Mesothelial cell of epicardium (in vitro differentiated cells): Measurements from ENCODE around the gene NHLRC4. TPM values are rescaled to one million over a fixed set of nuclear protein-coding genes. Genes with fewer than 3 reads are reported as not detected.

Source experiments
- DNase-seq, 2 experiments: peaks; one replicate each; pipeline ENCODE4 v3.0.0; 2021; ENCODE audit warnings: low spot score in 2 of 2; ENCODE audit not compliant: unreplicated experiment in 2 of 2
- H3K27ac Mint-ChIP-seq: 2 replicates; pipeline ENCODE4 v1.8.0; 2021; ENCODE audit warnings: mixed read lengths
- H3K27me3 Mint-ChIP-seq: 2 replicates; pipeline ENCODE4 v1.8.0; 2021; ENCODE audit warnings: low read depth, mixed read lengths
- H3K36me3 Mint-ChIP-seq: 2 replicates; pipeline ENCODE4 v1.8.0; 2021; ENCODE audit warnings: mixed read lengths
- H3K4me1 Mint-ChIP-seq: 2 replicates; pipeline ENCODE4 v1.8.0; 2021; ENCODE audit warnings: mixed read lengths
- H3K4me3 Mint-ChIP-seq: 2 replicates; pipeline ENCODE4 v1.8.0; 2021; ENCODE audit warnings: mild to moderate bottlenecking, moderate library complexity, mixed read lengths
- H3K9me3 Mint-ChIP-seq: 2 replicates; pipeline ENCODE4 v1.8.0; 2021; ENCODE audit warnings: mixed read lengths
- total RNA-seq: library from RNA; stranded (reverse); gene quantifications from 3 replicates; pipeline ENCODE4 v1.2.1, GENCODE V29; 2021
- TF ChIP-seq, protein P1 (sequence below): fragments of 200-600 bp; sonication (generic); IDR thresholded peaks from one replicate; pipeline ENCODE4 v1.5.0; 2021; ENCODE audit warnings: antibody characterized with exemption; ENCODE audit not compliant: unreplicated experiment

The NHLRC4 gene
- total RNA-seq, 1 donor from 2014 or later = 2.7 TPM

DNA sequence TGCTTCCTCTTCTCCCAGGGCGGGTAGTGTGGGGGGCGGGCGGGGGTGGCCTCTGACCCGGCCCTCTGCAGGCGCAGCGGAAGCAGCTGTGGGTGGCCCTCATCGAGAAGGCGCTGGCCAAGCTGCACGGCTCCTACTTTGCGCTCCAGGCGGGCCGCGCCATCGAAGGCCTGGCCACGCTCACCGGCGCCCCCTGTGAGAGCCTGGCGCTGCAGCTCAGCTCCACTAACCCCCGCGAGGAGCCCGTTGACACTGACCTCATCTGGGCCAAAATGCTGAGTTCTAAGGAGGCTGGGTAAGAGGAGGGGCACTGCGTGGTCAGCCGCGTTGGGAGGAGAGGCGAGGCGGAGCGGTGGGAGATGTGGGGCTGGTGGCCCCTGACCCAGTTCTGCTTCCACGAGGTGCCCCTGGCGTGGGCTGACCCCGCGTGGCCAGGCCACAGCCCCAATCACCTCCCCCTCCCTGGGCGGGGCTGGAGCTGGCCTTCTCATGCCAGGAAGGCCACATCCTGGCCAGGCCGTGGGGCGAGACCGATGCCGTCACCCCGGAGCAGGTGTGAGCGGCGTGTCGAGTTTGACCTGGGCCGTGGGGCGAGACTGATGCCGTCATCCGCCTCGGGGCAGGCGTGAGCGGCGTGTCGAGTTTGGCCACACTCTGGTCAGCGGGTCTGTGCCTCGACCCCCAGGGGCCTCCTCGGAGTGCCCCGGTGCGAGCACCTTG, 17.1 kb upstream of the NHLRC4 start:
- Mint-ChIP-seq H3K4me3 (no peak overlapping the region), H3K9me3 (no peaks in the 10 kb centered on the region), H3K27me3 (no peaks in the 10 kb centered on the region), H3K4me1 (no peaks in the 10 kb centered on the region), H3K36me3 (peaks cover 2% of the 10 kb centered on the region), H3K27ac (no peak overlapping the region)
- TF ChIP-seq, protein P1, sequence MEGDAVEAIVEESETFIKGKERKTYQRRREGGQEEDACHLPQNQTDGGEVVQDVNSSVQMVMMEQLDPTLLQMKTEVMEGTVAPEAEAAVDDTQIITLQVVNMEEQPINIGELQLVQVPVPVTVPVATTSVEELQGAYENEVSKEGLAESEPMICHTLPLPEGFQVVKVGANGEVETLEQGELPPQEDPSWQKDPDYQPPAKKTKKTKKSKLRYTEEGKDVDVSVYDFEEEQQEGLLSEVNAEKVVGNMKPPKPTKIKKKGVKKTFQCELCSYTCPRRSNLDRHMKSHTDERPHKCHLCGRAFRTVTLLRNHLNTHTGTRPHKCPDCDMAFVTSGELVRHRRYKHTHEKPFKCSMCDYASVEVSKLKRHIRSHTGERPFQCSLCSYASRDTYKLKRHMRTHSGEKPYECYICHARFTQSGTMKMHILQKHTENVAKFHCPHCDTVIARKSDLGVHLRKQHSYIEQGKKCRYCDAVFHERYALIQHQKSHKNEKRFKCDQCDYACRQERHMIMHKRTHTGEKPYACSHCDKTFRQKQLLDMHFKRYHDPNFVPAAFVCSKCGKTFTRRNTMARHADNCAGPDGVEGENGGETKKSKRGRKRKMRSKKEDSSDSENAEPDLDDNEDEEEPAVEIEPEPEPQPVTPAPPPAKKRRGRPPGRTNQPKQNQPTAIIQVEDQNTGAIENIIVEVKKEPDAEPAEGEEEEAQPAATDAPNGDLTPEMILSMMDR = no peak
- DNase-seq = no peak

DNA sequence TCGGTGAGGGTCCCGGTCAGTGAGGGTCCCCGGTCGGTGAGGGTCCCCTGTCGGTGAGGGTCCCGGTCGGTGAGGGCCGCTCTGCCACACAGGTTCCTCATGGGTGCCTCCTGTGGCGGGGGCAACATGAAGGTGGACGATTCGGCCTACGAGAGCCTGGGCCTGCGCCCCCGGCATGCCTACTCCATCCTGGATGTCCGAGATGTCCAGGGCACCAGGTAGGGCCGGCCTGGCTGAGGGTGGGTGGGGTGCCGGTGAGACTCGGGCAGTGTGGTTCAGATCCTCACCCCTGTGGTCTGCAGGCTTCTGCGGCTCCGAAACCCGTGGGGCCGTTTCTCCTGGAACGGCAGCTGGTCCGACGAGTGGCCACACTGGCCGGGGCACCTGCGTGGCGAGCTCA, 15.6 kb upstream of the NHLRC4 start:
- H3K36me3 Mint-ChIP-seq = peaks cover 2% of the 10 kb centered on the region

DNA sequence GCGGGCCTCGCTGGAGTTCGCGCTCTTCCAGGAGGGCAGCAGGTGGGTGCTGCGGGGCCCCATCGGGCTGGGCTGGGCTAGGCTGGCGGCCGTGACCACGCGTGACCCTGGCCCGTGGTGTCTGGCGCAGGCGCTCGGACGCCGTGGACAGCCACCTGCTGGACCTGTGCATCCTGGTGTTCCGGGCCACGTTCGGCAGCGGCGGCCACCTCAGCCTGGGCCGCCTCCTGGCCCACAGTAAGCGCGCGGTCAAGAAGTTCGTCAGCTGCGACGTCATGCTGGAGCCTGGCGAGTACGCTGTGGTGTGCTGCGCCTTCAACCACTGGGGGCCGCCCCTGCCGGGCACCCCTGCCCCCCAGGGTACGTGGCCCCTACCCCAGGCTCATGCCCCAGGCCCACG, 14.6 kb upstream of the NHLRC4 start:
- Mint-ChIP-seq H3K27me3 (peaks cover 2% of the 10 kb centered on the region), H3K4me3 (no peak overlapping the region), H3K36me3 (peaks cover 2% of the 10 kb centered on the region), H3K9me3 (no peaks in the 10 kb centered on the region), H3K4me1 (no peaks in the 10 kb centered on the region), H3K27ac (no peak overlapping the region)
- DNase-seq = no peak
- TF ChIP-seq, protein P1 = no peak

More for the DNA sequence above, 15.6 kb upstream of the NHLRC4 start:
- TF ChIP-seq, protein P1 = no peak
- no peak overlapping the region for H3K4me3 Mint-ChIP-seq
- H3K27ac Mint-ChIP-seq = no peak overlapping the region
- DNase-seq = no peak
- no peaks in the 10 kb centered on the region for H3K4me1 Mint-ChIP-seq
- H3K27me3 Mint-ChIP-seq = no peaks in the 10 kb centered on the region
- H3K9me3 Mint-ChIP-seq = no peaks in the 10 kb centered on the region

DNA sequence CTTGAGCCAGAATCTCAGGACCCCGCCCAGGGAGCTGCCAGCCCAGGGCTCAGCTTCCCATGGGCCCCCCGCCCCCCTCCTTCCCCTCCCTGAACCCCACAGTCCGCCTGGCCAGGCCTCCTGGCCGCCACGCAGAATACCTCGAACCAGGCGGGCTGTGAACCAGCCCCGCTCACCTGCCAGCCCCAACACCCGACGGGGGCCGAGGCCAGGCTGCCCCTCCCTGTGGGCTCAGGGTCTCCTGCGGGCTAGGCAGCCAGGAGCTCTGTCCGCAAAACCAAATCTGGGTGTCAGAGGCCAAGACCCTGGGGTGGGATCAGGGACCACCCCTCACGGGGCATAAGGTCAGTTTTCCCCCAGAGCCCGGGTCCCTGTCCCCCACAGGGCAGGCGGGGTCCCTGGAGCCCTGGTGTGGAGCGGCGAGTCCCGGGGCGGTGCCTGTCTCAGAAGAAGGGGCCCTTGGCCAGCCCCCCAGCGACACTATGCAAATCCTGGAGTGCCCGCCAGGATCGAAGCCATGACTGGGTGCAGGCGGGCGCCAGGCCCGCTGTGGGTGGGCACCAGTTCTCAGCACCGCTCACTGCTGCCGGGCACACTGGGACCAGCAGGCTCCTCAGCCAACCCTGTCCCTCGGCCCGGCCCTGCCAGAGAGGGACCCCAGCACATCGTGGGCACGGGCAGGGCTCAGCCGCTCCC, 13.1 kb upstream of the NHLRC4 start:
- Mint-ChIP-seq H3K27ac (no peak overlapping the region), H3K9me3 (no peaks in the 10 kb centered on the region), H3K4me3 (no peak overlapping the region), H3K27me3 (peaks cover 17% of the 10 kb centered on the region), H3K4me1 (no peaks in the 10 kb centered on the region), H3K36me3 (peaks cover 2% of the 10 kb centered on the region)
- DNase-seq = no peak
- TF ChIP-seq, protein P1 = no peak

DNA sequence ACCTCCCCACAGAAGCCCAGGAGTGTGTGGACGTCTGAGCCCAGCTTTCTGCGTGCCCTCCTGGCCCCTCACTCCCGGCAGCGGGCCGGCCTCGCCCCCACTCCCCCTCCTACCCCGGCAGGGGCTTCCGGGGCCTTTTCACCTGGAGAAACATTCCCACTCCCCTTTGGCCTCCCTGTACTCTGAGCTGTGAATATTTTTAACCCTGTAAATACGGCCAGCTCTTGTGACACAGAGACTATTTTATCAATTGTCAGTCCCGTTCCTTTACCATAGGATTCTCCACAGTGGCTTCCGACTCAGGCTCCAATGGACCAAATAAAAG, 12.5 kb upstream of the NHLRC4 start:
- H3K36me3 Mint-ChIP-seq = peaks cover 2% of the 10 kb centered on the region
- H3K9me3 Mint-ChIP-seq = no peaks in the 10 kb centered on the region
- H3K27ac Mint-ChIP-seq = no peak overlapping the region
- no peak overlapping the region for H3K4me3 Mint-ChIP-seq
- DNase-seq = no peak
- H3K27me3 Mint-ChIP-seq = peaks cover 23% of the 10 kb centered on the region
- H3K4me1 Mint-ChIP-seq = no peaks in the 10 kb centered on the region
- TF ChIP-seq, protein P1 = no peak
